Loucy (cell line): Measurements from ENCODE around the gene SCFD2.
A peak's percentile ranks its signal among the peaks of the same experiment; 100 is the strongest.

Experiments
- H2AFZ ChIP-seq: fragments of 200-600 bp; sonication (generic); 2 replicates; pipeline ENCODE4 v1.6.0; 2016; ENCODE audit warnings: antibody characterized with exemption, mild to moderate bottlenecking, low read length, moderate library complexity
- H3F3A ChIP-seq: fragments of 200-600 bp; 2 replicates; pipeline ENCODE4 v1.6.0; 2016; ENCODE audit warnings: antibody characterized with exemption, low read depth, mild to moderate bottlenecking
- H3K27me3 ChIP-seq: fragments of 200-600 bp; sonication (generic); 2 replicates; pipeline ENCODE4 v1.6.1; 2014; ENCODE audit warnings: low read length, mild to moderate bottlenecking; ENCODE audit not compliant: insufficient read depth, poor library complexity, severe bottlenecking
- H3K36me3 ChIP-seq: fragments of 200-600 bp; sonication (generic); 2 replicates; pipeline ENCODE4 v1.6.1; 2016; ENCODE audit warnings: low read length; ENCODE audit not compliant: insufficient read depth
- H3K4me1 ChIP-seq: fragments of 200-600 bp; sonication (generic); 2 replicates; pipeline ENCODE4 v1.5.1; 2014; ENCODE audit warnings: low read length, mild to moderate bottlenecking; ENCODE audit not compliant: insufficient read depth, poor library complexity, severe bottlenecking
- H3K4me2 ChIP-seq: fragments of 200-600 bp; sonication (generic); 2 replicates; pipeline ENCODE4 v1.6.0; 2014; ENCODE audit warnings: antibody characterized with exemption, low read length, low read depth, mild to moderate bottlenecking; ENCODE audit not compliant: poor library complexity, severe bottlenecking
- H3K4me3 ChIP-seq: fragments of 200-600 bp; sonication (generic); 2 replicates; pipeline ENCODE4 v1.5.1; 2014; ENCODE audit warnings: low read length, mild to moderate bottlenecking, mixed read lengths; ENCODE audit not compliant: poor library complexity, severe bottlenecking
- H3K79me2 ChIP-seq: fragments of 200-600 bp; sonication (generic); 2 replicates; pipeline ENCODE4 v1.6.1; 2014; ENCODE audit warnings: low read length; ENCODE audit not compliant: insufficient read depth
- H3K9ac ChIP-seq: fragments of 200-600 bp; sonication (generic); 2 replicates; pipeline ENCODE4 v1.6.0; 2014; ENCODE audit warnings: mild to moderate bottlenecking, low read depth, low read length, moderate library complexity; ENCODE audit not compliant: poor library complexity, severe bottlenecking
- H3K9me2 ChIP-seq: fragments of 200-600 bp; sonication (generic); replicated peaks from 2 replicates; pipeline ENCODE4 v1.6.1; 2016; ENCODE audit warnings: low read depth, low read length, mixed read lengths
- H3K9me3 ChIP-seq: fragments of 200-600 bp; sonication (generic); 2 replicates; pipeline ENCODE4 v1.6.1; 2014; ENCODE audit warnings: mild to moderate bottlenecking, antibody characterized with exemption, low read length, low read depth; ENCODE audit not compliant: insufficient read depth
- H4K20me1 ChIP-seq: fragments of 200-600 bp; sonication (generic); 2 replicates; pipeline ENCODE4 v1.6.0; 2014; ENCODE audit warnings: antibody characterized with exemption, low read length, mild to moderate bottlenecking; ENCODE audit not compliant: insufficient read depth, poor library complexity, severe bottlenecking
- EZH2phosphoT487 ChIP-seq: fragments of 200-600 bp; IDR thresholded peaks from 2 replicates; pipeline ENCODE4 v1.6.1; 2018; ENCODE audit warnings: antibody characterized with exemption, mild to moderate bottlenecking, moderate library complexity, borderline replicate concordance
- TF ChIP-seq, protein P1 (sequence below): fragments of 200-600 bp; sonication (generic); conservative IDR thresholded peaks from 2 replicates; pipeline ENCODE4 v1.5.1; 2014; ENCODE audit warnings: mild to moderate bottlenecking, antibody characterized with exemption, low read length

The SCFD2 gene

DNA sequence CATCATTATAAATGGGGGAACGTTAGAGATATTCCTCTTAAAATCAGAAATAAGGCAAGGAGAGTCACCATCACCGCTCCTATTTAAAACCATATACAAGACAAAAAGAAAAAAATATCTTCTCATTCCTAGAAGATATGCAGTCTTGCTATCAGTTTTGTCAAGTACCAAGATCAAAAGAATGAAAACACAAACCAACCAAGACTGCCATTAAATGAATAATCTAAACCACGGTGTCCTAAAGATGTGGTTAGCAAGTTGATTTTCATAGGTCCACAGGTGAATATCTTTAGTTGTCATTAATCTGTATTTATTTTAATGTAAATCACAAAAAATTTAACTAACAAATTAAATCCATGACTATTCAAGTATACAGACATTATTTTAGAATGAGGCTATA lies 39.3 kb downstream of the SCFD2 start:
- no peaks in the 10 kb centered on the region for H3K27me3 ChIP-seq
- no peak for TF ChIP-seq EZH2phosphoT487
- TF ChIP-seq, protein P1, sequence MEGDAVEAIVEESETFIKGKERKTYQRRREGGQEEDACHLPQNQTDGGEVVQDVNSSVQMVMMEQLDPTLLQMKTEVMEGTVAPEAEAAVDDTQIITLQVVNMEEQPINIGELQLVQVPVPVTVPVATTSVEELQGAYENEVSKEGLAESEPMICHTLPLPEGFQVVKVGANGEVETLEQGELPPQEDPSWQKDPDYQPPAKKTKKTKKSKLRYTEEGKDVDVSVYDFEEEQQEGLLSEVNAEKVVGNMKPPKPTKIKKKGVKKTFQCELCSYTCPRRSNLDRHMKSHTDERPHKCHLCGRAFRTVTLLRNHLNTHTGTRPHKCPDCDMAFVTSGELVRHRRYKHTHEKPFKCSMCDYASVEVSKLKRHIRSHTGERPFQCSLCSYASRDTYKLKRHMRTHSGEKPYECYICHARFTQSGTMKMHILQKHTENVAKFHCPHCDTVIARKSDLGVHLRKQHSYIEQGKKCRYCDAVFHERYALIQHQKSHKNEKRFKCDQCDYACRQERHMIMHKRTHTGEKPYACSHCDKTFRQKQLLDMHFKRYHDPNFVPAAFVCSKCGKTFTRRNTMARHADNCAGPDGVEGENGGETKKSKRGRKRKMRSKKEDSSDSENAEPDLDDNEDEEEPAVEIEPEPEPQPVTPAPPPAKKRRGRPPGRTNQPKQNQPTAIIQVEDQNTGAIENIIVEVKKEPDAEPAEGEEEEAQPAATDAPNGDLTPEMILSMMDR, result no peak
- H3K79me2 ChIP-seq, result no peaks in the 10 kb centered on the region
- no peaks in the 10 kb centered on the region for H3K9me2 ChIP-seq
- H3K4me2 ChIP-seq, result no peak overlapping the region
- H2AFZ ChIP-seq, result no peak overlapping the region
- H3K9me3 ChIP-seq, result no peaks in the 10 kb centered on the region
- no peak overlapping the region for H3K4me3 ChIP-seq
- no peaks in the 10 kb centered on the region for H4K20me1 ChIP-seq
- H3K36me3 ChIP-seq, result no peaks in the 10 kb centered on the region
- peaks cover 10% of the 10 kb centered on the region for H3K4me1 ChIP-seq
- no peaks in the 10 kb centered on the region; the same call in 1 of the 2 replicates for H3F3A ChIP-seq
- H3K9ac ChIP-seq, result no peak overlapping the region

DNA sequence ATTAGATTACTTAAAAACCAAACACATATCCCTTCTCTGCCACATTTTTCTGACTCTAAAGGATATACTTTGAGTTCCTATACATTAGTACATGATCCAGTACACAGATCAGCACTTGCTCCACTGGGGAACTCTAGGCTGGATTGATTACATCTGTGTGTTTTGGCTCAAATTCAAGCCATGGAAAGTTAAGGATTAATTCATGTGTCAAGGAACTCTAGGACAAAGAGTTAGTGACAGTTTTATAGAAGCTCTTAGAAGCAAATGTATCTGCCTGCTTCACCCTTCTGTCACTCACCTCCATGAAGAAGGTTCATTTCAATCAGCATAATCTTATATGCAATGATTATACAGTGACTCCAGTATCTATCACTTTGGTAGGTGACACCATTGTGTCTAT lies 43.2 kb downstream of the SCFD2 start:
- Histone ChIP-seq H2AFZ (no peak overlapping the region), H3K9ac (no peak overlapping the region), H3K36me3 (no peaks in the 10 kb centered on the region), H4K20me1 (no peaks in the 10 kb centered on the region), H3K79me2 (no peaks in the 10 kb centered on the region), H3K9me2 (no peaks in the 10 kb centered on the region), H3K9me3 (no peaks in the 10 kb centered on the region), H3K4me3 (no peak overlapping the region), H3K4me2 (no peak overlapping the region), H3F3A (no peaks in the 10 kb centered on the region; the same call in 1 of the 2 replicates), H3K4me1 (peaks cover 22% of the 10 kb centered on the region), H3K27me3 (no peaks in the 10 kb centered on the region)
- TF ChIP-seq EZH2phosphoT487, result no peak
- TF ChIP-seq, protein P1, result no peak

DNA sequence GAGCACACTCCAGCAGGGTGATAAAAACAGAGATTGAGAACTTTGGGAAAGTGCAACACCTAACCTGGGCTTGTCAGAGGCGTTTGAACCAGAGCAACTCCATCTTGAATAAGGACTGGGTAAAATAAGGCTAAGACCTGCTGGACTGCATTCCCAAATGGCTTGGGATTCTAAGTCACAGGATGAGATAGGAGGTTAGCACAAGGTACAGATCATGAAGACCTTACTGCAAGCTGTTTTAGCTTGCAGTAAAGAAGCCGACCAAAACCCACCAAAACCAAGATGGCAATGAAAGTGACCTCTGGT lies 43.9 kb downstream of the SCFD2 start:
- no peak overlapping the region for H2AFZ ChIP-seq
- H4K20me1 ChIP-seq, result no peaks in the 10 kb centered on the region
- no peaks in the 10 kb centered on the region for H3K9me3 ChIP-seq
- TF ChIP-seq, protein P1, result no peak
- no peak for TF ChIP-seq EZH2phosphoT487
- H3K27me3 ChIP-seq, result no peaks in the 10 kb centered on the region
- H3K36me3 ChIP-seq, result no peaks in the 10 kb centered on the region
- H3K9ac ChIP-seq, result no peak overlapping the region
- H3K4me3 ChIP-seq, result no peak overlapping the region
- H3F3A ChIP-seq, result no peaks in the 10 kb centered on the region; the same call in 1 of the 2 replicates
- peak overlapping the region; percentile 32 for H3K4me2 ChIP-seq
- no peaks in the 10 kb centered on the region for H3K9me2 ChIP-seq
- H3K4me1 ChIP-seq, result peaks cover 22% of the 10 kb centered on the region
- no peaks in the 10 kb centered on the region for H3K79me2 ChIP-seq
